ENCODE data around the gene DTX3. TPM values are rescaled to one million over a fixed set of nuclear protein-coding genes. Genes with fewer than 3 reads are reported as not detected.
A peak's percentile ranks its signal among the peaks of the same experiment; 100 is the strongest.

Gene DTX3
- total and polyA plus RNA-seq, 4 experiments from 2014 or later, result 4.2 to 37.1 (median 20.0) TPM

DNA sequence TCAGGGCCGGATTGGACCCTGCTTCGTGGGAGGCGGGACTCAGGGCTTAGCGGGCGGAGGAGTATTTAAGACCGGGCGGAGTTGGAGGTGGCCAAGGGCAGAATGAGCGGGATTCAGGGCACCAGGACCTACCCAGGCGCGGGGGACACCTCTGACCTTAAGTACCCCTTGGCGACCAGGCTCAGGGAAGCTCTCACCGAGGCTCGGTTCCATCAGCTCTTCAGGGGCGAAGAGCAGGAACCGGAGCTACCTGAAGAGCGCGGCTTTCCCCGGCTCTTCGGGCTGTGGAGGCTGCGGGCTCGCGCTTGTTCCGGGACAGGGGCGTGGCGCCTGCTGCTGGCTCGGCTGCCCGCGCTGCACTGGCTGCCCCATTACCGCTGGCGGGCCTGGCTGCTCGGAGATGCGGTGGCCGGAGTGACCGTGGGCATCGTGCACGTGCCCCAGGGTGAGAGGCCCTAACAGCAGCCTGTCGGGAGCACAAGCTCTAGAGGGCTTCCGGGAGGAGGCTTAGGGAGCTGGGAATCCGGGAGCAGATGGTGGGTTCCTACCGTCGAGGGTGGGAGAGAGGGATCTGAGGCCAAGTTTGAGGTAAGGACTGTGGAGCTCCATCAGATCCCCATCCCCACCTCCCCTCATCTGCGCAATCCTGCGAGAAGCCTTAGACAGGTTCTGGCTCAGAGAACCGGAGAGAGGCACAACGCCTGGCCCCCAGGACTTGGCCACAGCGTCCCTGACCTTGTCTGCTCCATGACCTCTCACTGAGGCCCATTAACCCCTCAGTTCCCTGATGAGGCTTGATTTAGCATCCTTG, 15.0 kb downstream of the DTX3 start:
- peak overlapping the region in 1 of 7 donors; percentile 68 for H3K27ac Mint-ChIP-seq
- H3K9me3 Mint-ChIP-seq, result no peaks in the 10 kb centered on the region
- intact Hi-C loops (cut with micrococcal nuclease), result loop anchor here (2.0 kb wide), 1 partner anchor 29 kb away; the partner anchor contains the start of gene PIP4K2C
- peaks cover 29% of the 10 kb centered on the region for H3K4me1 ChIP-seq (ENCODE audit: insufficient read depth, low read length)
- peaks cover 64 to 82% of the 10 kb centered on the region in 2 donors for H3K27me3 Mint-ChIP-seq
- H3K36me3 ChIP-seq (ENCODE audit: insufficient read depth, low read length), result no peaks in the 10 kb centered on the region
- H3K36me3 Mint-ChIP-seq, result no peaks in the 10 kb centered on the region
- peak overlapping the region in 7 of 8 donors; percentile 32 to 76 (median 61) for H3K4me3 Mint-ChIP-seq
- ChIA-PET CTCF (ENCODE audit: partially characterized antibody) (interaction anchor here (0.9 to 4.1 kb wide), 12 partner anchors 9 to 161 kb away, joined by 3 to 68 read pairs (median 6); partner anchors contain the start of genes ARHGEF25, B4GALNT1, DTX3 and GLI1), POLR2A (ENCODE audit: partially characterized antibody) (interaction anchor here (0.6 to 2.5 kb wide), 7 partner anchors 11 to 161 kb away, joined by 3 to 11 read pairs (median 4); partner anchors contain the start of genes ARHGAP9, B4GALNT1, OS9 and TSPAN31)
- H3K27me3 ChIP-seq (ENCODE audit: insufficient read depth, low read length), result peaks cover 58% of the 10 kb centered on the region
- H3K9me3 ChIP-seq (ENCODE audit: control insufficient read depth in 1 of 2, low read length in 2 of 2), result no peaks in the 10 kb centered on the region
- no peak overlapping the region for H3K4me3 ChIP-seq (ENCODE audit: low read length in 2 of 2)
- DNase-seq, result no peak
- H3K4me1 Mint-ChIP-seq, result peaks cover 24 to 32% (median 27%) of the 10 kb centered on the region in 4 donors
- no peak overlapping the region for H3K27ac ChIP-seq (ENCODE audit: low read depth, low read length)

DNA sequence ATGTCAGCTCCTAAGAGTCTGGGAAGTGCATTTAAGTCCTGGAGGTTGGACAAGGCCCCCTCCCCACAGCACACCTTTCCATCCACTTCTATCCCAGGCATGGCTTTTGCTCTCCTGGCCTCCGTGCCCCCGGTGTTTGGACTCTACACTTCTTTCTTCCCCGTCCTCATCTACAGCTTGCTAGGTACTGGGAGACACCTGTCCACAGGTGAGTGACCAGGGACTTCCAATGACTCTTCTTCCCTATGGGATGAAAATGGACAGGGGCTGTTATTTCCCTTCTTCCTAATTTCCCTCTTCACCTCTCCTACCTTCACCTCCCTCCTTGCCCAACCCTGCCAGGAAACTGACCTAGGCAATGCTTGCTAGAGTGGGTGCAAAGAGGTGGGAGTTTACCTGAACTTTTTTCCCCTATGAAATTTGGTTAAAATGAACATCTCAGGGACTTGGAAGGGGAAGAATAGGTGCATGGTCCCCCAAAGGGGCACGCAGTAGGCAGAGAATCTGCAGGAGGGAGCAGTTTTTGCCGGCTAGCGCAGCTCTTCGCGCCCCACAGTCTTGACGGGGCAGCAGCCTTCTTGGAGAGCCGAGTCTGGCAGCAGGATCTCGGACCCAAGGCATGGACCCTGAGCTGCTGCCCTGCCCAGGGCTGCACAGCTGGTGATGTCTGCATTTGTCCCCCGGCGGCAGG, 15.8 kb downstream of the DTX3 start:
- intact Hi-C loops (cut with micrococcal nuclease), result loop anchor here (2.0 kb wide), 1 partner anchor 30 kb away; the partner anchor contains the start of gene PIP4K2C
- CTCF ChIA-PET (ENCODE audit: partially characterized antibody), result interaction anchor here (0.7 to 4.1 kb wide), 18 partner anchors 8 to 162 kb away, joined by 3 to 68 read pairs (median 4); partner anchors contain the start of genes ARHGEF25, B4GALNT1, DTX3 and GLI1
- POLR2A ChIA-PET (ENCODE audit: partially characterized antibody), result interaction anchor here (0.9 to 2.5 kb wide), 11 partner anchors 10 to 161 kb away, joined by 3 to 11 read pairs (median 4); partner anchors contain the start of genes B4GALNT1, OS9 and TSPAN31

DNA sequence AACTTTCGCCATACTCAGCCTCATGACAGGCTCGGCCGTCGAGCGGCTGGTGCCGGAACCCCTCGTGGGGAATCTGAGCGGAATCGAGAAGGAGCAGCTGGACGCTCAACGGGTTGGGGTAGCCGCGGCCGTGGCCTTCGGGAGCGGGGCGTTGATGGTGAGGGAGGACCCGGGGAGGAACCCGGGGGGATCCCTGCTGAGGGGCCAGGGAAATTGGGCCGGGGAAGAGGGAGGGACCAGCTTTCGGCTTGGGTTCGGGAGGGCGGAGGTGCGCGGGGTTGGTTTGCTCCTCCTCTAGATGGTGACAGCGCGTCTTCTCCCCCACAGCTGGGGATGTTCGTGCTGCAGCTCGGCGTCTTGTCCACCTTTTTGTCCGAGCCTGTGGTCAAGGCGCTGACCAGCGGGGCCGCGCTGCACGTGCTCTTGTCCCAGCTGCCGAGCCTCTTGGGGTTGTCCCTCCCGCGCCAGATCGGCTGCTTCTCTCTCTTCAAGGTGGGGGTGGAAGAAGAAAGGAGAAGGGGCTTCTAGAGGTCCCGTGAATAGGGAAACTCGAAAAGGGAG, 16.4 kb downstream of the DTX3 start:
- no peaks in the 10 kb centered on the region for H3K36me3 Mint-ChIP-seq
- intact Hi-C loops (cut with micrococcal nuclease), result loop anchor here (1.0 to 2.0 kb wide), 3 partner anchors 30 to 162 kb away; partner anchors contain the start of genes GLI1 and PIP4K2C
- no peak overlapping the region for H3K27ac ChIP-seq (ENCODE audit: low read depth, low read length)
- peaks cover 29% of the 10 kb centered on the region for H3K4me1 ChIP-seq (ENCODE audit: insufficient read depth, low read length)
- ChIA-PET POLR2A (ENCODE audit: partially characterized antibody) (interaction anchor here (0.9 to 2.5 kb wide), 8 partner anchors 36 to 160 kb away, joined by 3 to 11 read pairs (median 4); partner anchors contain the start of genes OS9 and TSPAN31), CTCF (ENCODE audit: partially characterized antibody) (interaction anchor here (0.7 to 4.1 kb wide), 16 partner anchors 10 to 163 kb away, joined by 3 to 68 read pairs (median 5); partner anchors contain the start of genes ARHGEF25, B4GALNT1, GLI1 and PIP4K2C)
- no peak for DNase-seq
- H3K27ac Mint-ChIP-seq, result peak overlapping the region in 2 of 7 donors; percentile 55
- peaks cover 72% of the 10 kb centered on the region for H3K27me3 ChIP-seq (ENCODE audit: insufficient read depth, low read length)
- peak overlapping the region in 1 of 2 donors; percentile 23 for H3K4me3 ChIP-seq (ENCODE audit: low read length in 2 of 2)
- H3K27me3 Mint-ChIP-seq, result peaks cover 76 to 89% of the 10 kb centered on the region in 2 donors
- H3K9me3 Mint-ChIP-seq, result no peaks in the 10 kb centered on the region
- H3K9me3 ChIP-seq (ENCODE audit: control insufficient read depth in 1 of 2, low read length in 2 of 2), result no peaks in the 10 kb centered on the region
- peak overlapping the region; percentile 63 to 90 (median 76) for H3K4me3 Mint-ChIP-seq
- peaks cover 24 to 32% (median 27%) of the 10 kb centered on the region in 4 donors for H3K4me1 Mint-ChIP-seq
- H3K36me3 ChIP-seq (ENCODE audit: insufficient read depth, low read length), result no peaks in the 10 kb centered on the region

More for the DNA sequence above, 15.8 kb downstream of the DTX3 start:
- Histone ChIP-seq H3K4me3 (ENCODE audit: low read length in 2 of 2) (no peak overlapping the region), H3K4me1 (ENCODE audit: insufficient read depth, low read length) (peaks cover 29% of the 10 kb centered on the region), H3K27me3 (ENCODE audit: insufficient read depth, low read length) (peaks cover 66% of the 10 kb centered on the region), H3K9me3 (ENCODE audit: control insufficient read depth in 1 of 2, low read length in 2 of 2) (no peaks in the 10 kb centered on the region), H3K36me3 (ENCODE audit: insufficient read depth, low read length) (no peaks in the 10 kb centered on the region), H3K27ac (ENCODE audit: low read depth, low read length) (no peak overlapping the region)
- H3K27me3 Mint-ChIP-seq, result peaks cover 69 to 87% of the 10 kb centered on the region in 2 donors
- H3K36me3 Mint-ChIP-seq, result no peaks in the 10 kb centered on the region
- H3K27ac Mint-ChIP-seq, result peak overlapping the region in 2 of 7 donors; percentile 55 to 60
- peaks cover 24 to 32% (median 27%) of the 10 kb centered on the region in 4 donors for H3K4me1 Mint-ChIP-seq
- DNase-seq, result no peak
- no peaks in the 10 kb centered on the region for H3K9me3 Mint-ChIP-seq
- peak overlapping the region; percentile 63 to 90 (median 76) for H3K4me3 Mint-ChIP-seq

DNA sequence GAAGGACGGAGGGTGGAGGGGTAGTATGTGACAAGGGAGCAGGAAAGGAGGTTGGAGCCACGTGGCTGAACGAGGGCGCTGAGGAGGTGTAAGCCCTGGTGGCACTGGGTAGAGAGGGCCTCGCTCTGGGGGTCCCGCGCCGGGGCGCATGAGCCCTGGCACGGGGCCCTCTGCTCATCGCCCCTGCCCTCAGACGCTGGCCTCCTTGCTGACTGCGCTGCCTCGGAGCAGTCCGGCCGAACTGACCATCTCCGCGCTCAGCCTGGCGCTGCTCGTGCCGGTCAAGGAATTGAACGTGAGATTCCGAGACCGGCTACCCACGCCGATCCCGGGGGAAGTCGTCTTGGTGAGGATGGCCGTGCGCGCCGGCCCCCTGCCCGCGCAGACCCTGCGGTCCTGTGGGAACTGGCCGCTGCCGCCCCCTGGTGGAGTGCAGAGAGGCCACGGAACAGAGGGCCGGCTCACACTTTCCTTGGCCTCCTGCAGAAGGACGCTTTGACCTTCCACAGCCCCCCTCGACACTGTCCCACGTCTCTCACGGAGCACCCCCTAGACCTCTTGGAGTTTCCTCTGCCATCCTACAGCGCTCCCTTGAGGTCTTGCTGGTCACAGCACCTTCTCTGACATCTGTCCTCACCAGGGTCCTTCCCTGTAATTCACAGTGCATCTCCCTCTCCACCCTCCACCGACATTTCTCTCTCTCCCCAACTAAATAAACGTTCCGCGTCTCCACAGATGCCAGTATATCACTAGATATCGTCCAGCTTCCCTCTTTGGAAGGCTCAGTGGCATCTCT, 17.1 kb downstream of the DTX3 start:
- Histone ChIP-seq H3K4me3 (ENCODE audit: low read length in 2 of 2) (peak overlapping the region in 1 of 2 donors; percentile 23), H3K27ac (ENCODE audit: low read depth, low read length) (no peak overlapping the region), H3K9me3 (ENCODE audit: control insufficient read depth in 1 of 2, low read length in 2 of 2) (no peaks in the 10 kb centered on the region), H3K4me1 (ENCODE audit: insufficient read depth, low read length) (peaks cover 29% of the 10 kb centered on the region), H3K36me3 (ENCODE audit: insufficient read depth, low read length) (no peaks in the 10 kb centered on the region), H3K27me3 (ENCODE audit: insufficient read depth, low read length) (peaks cover 79% of the 10 kb centered on the region)
- ChIA-PET CTCF (ENCODE audit: partially characterized antibody) (interaction anchor here (0.8 to 4.1 kb wide), 20 partner anchors 8 to 169 kb away, joined by 3 to 68 read pairs (median 5); partner anchors contain the start of genes B4GALNT1, GLI1 and PIP4K2C), POLR2A (ENCODE audit: partially characterized antibody) (interaction anchor here (1.0 to 2.5 kb wide), 6 partner anchors 38 to 163 kb away, joined by 3 to 11 read pairs (median 4); partner anchors contain the start of gene OS9)
- H3K4me3 Mint-ChIP-seq, result peak overlapping the region; percentile 63 to 90 (median 76)
- intact Hi-C loops (cut with micrococcal nuclease), result loop anchor here (1.0 to 2.0 kb wide), 3 partner anchors 31 to 162 kb away; partner anchors contain the start of genes GLI1 and PIP4K2C
- peak overlapping the region in 2 of 7 donors; percentile 23 to 77 for H3K27ac Mint-ChIP-seq
- no peaks in the 10 kb centered on the region for H3K36me3 Mint-ChIP-seq
- H3K27me3 Mint-ChIP-seq, result peaks cover 82 to 87% of the 10 kb centered on the region in 2 donors
- DNase-seq, result peak; percentile 34 to 57 (median 39)
- H3K4me1 Mint-ChIP-seq, result peaks cover 24 to 36% (median 28%) of the 10 kb centered on the region in 4 donors
- H3K9me3 Mint-ChIP-seq, result no peaks in the 10 kb centered on the region

DNA sequence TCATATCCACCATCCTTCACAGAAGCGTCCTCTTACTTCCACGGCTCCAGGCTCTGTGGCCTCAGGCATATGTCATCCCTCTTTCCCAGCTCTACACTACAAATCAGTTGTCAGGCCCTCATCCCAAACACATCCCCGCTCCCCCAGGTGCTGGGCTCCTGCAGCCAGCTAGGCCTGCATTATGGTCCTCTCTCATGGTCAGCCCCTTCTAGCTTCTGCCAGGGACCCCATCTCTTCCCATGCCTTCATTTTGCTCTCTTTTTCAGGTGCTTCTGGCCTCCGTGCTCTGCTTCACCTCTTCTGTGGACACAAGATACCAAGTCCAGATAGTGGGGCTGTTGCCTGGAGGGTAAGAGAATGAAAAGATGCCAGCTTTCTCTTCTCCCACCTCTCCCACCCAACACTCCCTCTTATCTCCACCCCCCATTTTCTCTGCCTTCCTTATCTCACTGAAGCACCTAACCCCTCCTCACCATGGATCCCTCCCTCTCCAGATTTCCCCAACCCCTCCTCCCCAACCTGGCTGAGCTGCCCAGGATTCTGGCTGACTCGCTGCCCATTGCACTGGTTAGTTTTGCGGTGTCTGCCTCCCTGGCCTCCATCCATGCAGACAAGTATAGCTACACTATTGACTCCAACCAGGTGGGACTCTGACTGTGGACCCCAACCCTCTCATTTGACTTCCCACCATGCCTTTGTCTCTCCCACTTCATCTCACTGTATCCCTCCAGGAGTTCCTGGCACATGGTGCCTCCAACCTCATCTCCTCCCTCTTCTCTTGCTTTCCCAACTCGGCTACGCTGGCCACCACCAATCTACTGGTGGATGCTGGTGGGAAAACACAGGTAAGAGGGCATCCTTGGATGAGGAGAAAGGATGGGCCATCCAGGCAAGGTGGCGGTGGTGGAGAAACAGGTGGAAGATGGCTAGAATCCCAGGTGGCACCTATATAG, 17.9 kb downstream of the DTX3 start:
- Mint-ChIP-seq H3K4me3 (peak overlapping the region in 6 of 8 donors; percentile 55 to 86 (median 73)), H3K9me3 (no peaks in the 10 kb centered on the region), H3K4me1 (peaks cover 25 to 41% (median 33%) of the 10 kb centered on the region in 4 donors), H3K27me3 (peaks cover 84% of the 10 kb centered on the region in 2 donors), H3K27ac (peak overlapping the region in 2 of 7 donors; percentile 23 to 54), H3K36me3 (no peaks in the 10 kb centered on the region)
- CTCF ChIA-PET (ENCODE audit: partially characterized antibody), result interaction anchor here (0.8 to 4.1 kb wide), 12 partner anchors 9 to 170 kb away, joined by 3 to 50 read pairs (median 6); partner anchors contain the start of genes B4GALNT1 and GLI1
- POLR2A ChIA-PET (ENCODE audit: partially characterized antibody), result interaction anchor here (1.2 kb wide), 2 partner anchors 39 to 164 kb away, joined by 3 to 5 read pairs; no protein-coding TSS in a partner anchor
- H3K9me3 ChIP-seq (ENCODE audit: control insufficient read depth in 1 of 2, low read length in 2 of 2), result no peaks in the 10 kb centered on the region
- H3K27me3 ChIP-seq (ENCODE audit: insufficient read depth, low read length), result peaks cover 81% of the 10 kb centered on the region
- no peak for DNase-seq
- H3K36me3 ChIP-seq (ENCODE audit: insufficient read depth, low read length), result no peaks in the 10 kb centered on the region
- intact Hi-C loops (cut with micrococcal nuclease), result no loop called here
- no peak overlapping the region for H3K27ac ChIP-seq (ENCODE audit: low read depth, low read length)
- H3K4me1 ChIP-seq (ENCODE audit: insufficient read depth, low read length), result peaks cover 31% of the 10 kb centered on the region
- no peak overlapping the region for H3K4me3 ChIP-seq (ENCODE audit: low read length in 2 of 2)
